Dermis blood vessel endothelial cell (primary cell): Measurements from ENCODE around the gene NEK7. TPM values are rescaled to one million over a fixed set of nuclear protein-coding genes. Genes with fewer than 3 reads are reported as not detected.
"Not testable (repeated sequence)": the region's sequence is repeated elsewhere in the genome, so short reads cannot be mapped to it uniquely, and the experiment has no call there.

ENCODE experiments used
- DNase-seq: peaks from one replicate; pipeline ENCODE4 v3.0.0; 2010
- total RNA-seq: library from RNA; depleted of rRNA; stranded (reverse); fragments of >200 nt; gene quantifications from 2 replicates; pipeline ENCODE4 v1.2.3, GENCODE V29; 2014

Gene NEK7
- total RNA-seq, 1 donor from 2014 or later, result 68.1 TPM

- peak; percentile 24 for DNase-seq
Observed at GRCh38 chr1:198171667-198172540, 15.1 kb downstream of the NEK7 start.

GRCh38 chr1:198173832-198174231 is 17.0 kb downstream of the NEK7 start:
- no peak for DNase-seq

- DNase-seq, result no peak
Observed at GRCh38 chr1:198174297-198174696, 17.5 kb downstream of the NEK7 start.

GRCh38 chr1:198175423-198176170 is 18.8 kb downstream of the NEK7 start:
- DNase-seq, result no peak

GRCh38 chr1:198176179-198176578 is 19.4 kb downstream of the NEK7 start:
- DNase-seq, result no peak

GRCh38 chr1:198177546-198177945 is 20.7 kb downstream of the NEK7 start:
- no peak for DNase-seq

GRCh38 chr1:198178615-198179014 is 21.8 kb downstream of the NEK7 start:
- DNase-seq, result no peak

- no peak for DNase-seq
Observed at GRCh38 chr1:198179556-198179981, 22.8 kb downstream of the NEK7 start.

GRCh38 chr1:198183605-198184004 is 26.8 kb downstream of the NEK7 start:
- DNase-seq, result no peak

GRCh38 chr1:198184516-198184915 is 27.7 kb downstream of the NEK7 start:
- no peak for DNase-seq

GRCh38 chr1:198185146-198185545 is 28.3 kb downstream of the NEK7 start:
- no peak for DNase-seq

- DNase-seq, result no peak
Observed at GRCh38 chr1:198185759-198186158, 29.0 kb downstream of the NEK7 start.

GRCh38 chr1:198186916-198187580 is 30.2 kb downstream of the NEK7 start:
- no peak for DNase-seq

- peak; percentile 21 for DNase-seq
Observed at GRCh38 chr1:198187973-198188588, 31.3 kb downstream of the NEK7 start.

GRCh38 chr1:198191117-198191516 is 34.3 kb downstream of the NEK7 start:
- DNase-seq, result no peak

GRCh38 chr1:198193871-198194270 is 37.1 kb downstream of the NEK7 start:
- DNase-seq, result not testable (repeated sequence)

GRCh38 chr1:198196630-198197029 is 39.8 kb downstream of the NEK7 start:
- no peak for DNase-seq

- DNase-seq, result no peak
Observed at GRCh38 chr1:198197285-198197684, 40.5 kb downstream of the NEK7 start.

- no peak for DNase-seq
Observed at GRCh38 chr1:198199105-198199504, 42.3 kb downstream of the NEK7 start.

GRCh38 chr1:198201956-198202784 is 45.4 kb downstream of the NEK7 start:
- no peak for DNase-seq

GRCh38 chr1:198203434-198203833 is 46.6 kb downstream of the NEK7 start:
- DNase-seq, result no peak
